SU-DHL-6 (cell line): ENCODE results near the gene ACBD4.

Source experiments
- H2AFZ ChIP-seq: fragments of 200-600 bp; sonication (generic); 2 replicates; pipeline ENCODE4 v1.6.1; 2014; ENCODE audit warnings: low read depth, mild to moderate bottlenecking, moderate library complexity, mixed read lengths, antibody characterized with exemption, low read length; ENCODE audit not compliant: severe bottlenecking
- H3F3A ChIP-seq: fragments of 200-600 bp; shearing (Covaris generic); 2 replicates; pipeline ENCODE4 v1.6.0; 2016; ENCODE audit warnings: antibody characterized with exemption, mild to moderate bottlenecking; ENCODE audit not compliant: insufficient read depth
- H3K27ac ChIP-seq: fragments of 200-600 bp; sonication (generic); 2 replicates; pipeline ENCODE4 v1.5.1; 2016; ENCODE audit warnings: low read depth, mild to moderate bottlenecking, low read length, moderate library complexity, mixed read lengths
- H3K27me3 ChIP-seq: fragments of 200-600 bp; sonication (generic), shearing (Covaris generic); 2 replicates; pipeline ENCODE4 v1.6.0; 2014; ENCODE audit warnings: mild to moderate bottlenecking, low read length
- H3K36me3 ChIP-seq: fragments of 200-600 bp; sonication (generic); 2 replicates; pipeline ENCODE4 v1.6.1; 2014; ENCODE audit warnings: mild to moderate bottlenecking, low read length, mixed read lengths
- H3K4me2 ChIP-seq: fragments of 300-600, 200-600 bp; shearing (Covaris generic), sonication (generic); 2 replicates; pipeline ENCODE4 v1.6.0; 2014; ENCODE audit warnings: low read length, low read depth, mild to moderate bottlenecking; ENCODE audit not compliant: poor library complexity, severe bottlenecking
- H3K4me3 ChIP-seq: fragments of 200-600 bp; sonication (generic); 2 replicates; pipeline ENCODE4 v1.5.1; 2014; ENCODE audit warnings: antibody characterized with exemption, low read length, mild to moderate bottlenecking, mixed read lengths; ENCODE audit not compliant: insufficient read depth, poor library complexity, severe bottlenecking
- H3K79me2 ChIP-seq: fragments of 200-600 bp; sonication (generic); 2 replicates; pipeline ENCODE4 v1.6.1; 2014; ENCODE audit warnings: mild to moderate bottlenecking, low read length, moderate library complexity; ENCODE audit not compliant: insufficient read depth
- H3K9ac ChIP-seq: fragments of 200-600 bp; sonication (generic); 2 replicates; pipeline ENCODE4 v1.7.0; 2014; ENCODE audit warnings: mild to moderate bottlenecking, low read length
- H3K9me2 ChIP-seq: fragments of 200-600 bp; sonication (generic); replicated peaks from 2 replicates; pipeline ENCODE4 v1.6.1; 2014; ENCODE audit warnings: low read length; ENCODE audit not compliant: insufficient read depth
- H3K9me3 ChIP-seq: fragments of 200-600 bp; sonication (generic); 2 replicates; pipeline ENCODE4 v1.6.1; 2014; ENCODE audit warnings: low read length, mixed read lengths; ENCODE audit not compliant: insufficient read depth
- H4K20me1 ChIP-seq: fragments of 200-600 bp; sonication (generic); 2 replicates; pipeline ENCODE4 v1.6.1; 2014; ENCODE audit warnings: low read depth, mild to moderate bottlenecking, antibody characterized with exemption, low read length, moderate library complexity, mixed read lengths
- EZH2phosphoT487 ChIP-seq: fragments of 200-600 bp; sonication (generic), shearing (Covaris generic); conservative IDR thresholded peaks from 2 replicates; pipeline ENCODE4 v1.6.1; 2018; ENCODE audit warnings: mild to moderate bottlenecking, antibody characterized with exemption, low read length, moderate library complexity, mixed read lengths
- TF ChIP-seq, protein P1 (sequence below): fragments of 200-600 bp; sonication (generic); IDR thresholded peaks from one replicate; pipeline ENCODE4 v1.5.1; 2017; ENCODE audit warnings: antibody characterized with exemption, mild to moderate bottlenecking, low read length, moderate library complexity; ENCODE audit not compliant: insufficient read depth, poor library complexity, severe bottlenecking

ACBD4 gene

DNA sequence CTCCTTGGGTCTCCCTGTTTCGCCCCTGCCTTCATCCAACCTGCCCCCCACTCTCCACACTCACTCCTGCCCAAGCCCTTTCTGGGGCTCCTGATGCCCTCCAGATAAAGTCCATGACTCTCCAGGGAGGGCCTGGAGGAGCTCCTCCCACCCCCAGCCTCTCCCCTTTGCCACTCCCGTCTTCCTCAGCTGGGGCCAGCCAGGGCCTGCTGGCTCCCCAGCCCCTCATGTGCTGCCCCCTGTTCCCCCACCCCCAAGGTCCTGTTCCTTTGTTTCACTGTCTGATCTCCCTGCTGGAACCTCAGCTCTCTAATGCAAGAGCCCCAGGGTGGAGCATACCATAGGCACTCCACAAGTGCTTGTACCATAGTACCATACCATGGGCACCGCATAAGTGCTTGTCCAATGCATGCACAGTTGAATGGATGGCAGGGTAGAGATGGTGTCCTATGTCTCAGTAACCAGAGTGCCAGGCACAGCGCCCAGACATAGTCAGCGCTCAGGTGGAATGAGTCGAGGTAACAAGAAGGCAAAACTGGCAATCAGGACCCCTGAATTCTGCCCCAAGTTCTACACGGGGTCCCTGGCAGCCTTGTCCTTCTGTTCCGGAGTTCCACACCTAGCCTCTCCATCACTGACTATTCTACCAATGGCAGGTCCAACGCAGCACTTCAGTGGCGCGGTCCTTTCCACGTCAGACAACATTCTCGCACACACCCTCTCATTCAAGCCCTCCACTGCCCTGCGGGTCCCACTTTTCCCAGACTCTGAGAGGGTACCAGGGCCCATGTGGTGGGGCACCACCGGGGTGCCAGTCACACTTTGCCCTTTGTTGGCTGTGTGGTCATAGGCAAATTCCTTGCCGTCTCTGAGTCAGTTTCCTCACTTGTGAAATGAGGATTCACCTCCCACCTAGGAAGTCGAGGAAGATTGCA is 4.5 kb upstream of the ACBD4 start:
- no peak overlapping the region for H3K9ac ChIP-seq
- no peak overlapping the region for H3K4me2 ChIP-seq
- no peaks in the 10 kb centered on the region for H3K9me2 ChIP-seq
- peaks cover 4% of the 10 kb centered on the region; the same call in 1 of the 2 replicates for H3F3A ChIP-seq
- H3K4me3 ChIP-seq, result no peak overlapping the region
- no peaks in the 10 kb centered on the region for H3K27me3 ChIP-seq
- no peaks in the 10 kb centered on the region for H4K20me1 ChIP-seq
- no peaks in the 10 kb centered on the region for H3K79me2 ChIP-seq
- no peak overlapping the region for H2AFZ ChIP-seq
- no peaks in the 10 kb centered on the region for H3K36me3 ChIP-seq
- no peaks in the 10 kb centered on the region for H3K9me3 ChIP-seq
- no peak for TF ChIP-seq EZH2phosphoT487
- TF ChIP-seq, protein P1, sequence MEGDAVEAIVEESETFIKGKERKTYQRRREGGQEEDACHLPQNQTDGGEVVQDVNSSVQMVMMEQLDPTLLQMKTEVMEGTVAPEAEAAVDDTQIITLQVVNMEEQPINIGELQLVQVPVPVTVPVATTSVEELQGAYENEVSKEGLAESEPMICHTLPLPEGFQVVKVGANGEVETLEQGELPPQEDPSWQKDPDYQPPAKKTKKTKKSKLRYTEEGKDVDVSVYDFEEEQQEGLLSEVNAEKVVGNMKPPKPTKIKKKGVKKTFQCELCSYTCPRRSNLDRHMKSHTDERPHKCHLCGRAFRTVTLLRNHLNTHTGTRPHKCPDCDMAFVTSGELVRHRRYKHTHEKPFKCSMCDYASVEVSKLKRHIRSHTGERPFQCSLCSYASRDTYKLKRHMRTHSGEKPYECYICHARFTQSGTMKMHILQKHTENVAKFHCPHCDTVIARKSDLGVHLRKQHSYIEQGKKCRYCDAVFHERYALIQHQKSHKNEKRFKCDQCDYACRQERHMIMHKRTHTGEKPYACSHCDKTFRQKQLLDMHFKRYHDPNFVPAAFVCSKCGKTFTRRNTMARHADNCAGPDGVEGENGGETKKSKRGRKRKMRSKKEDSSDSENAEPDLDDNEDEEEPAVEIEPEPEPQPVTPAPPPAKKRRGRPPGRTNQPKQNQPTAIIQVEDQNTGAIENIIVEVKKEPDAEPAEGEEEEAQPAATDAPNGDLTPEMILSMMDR, result no peak
- H3K27ac ChIP-seq, result no peak overlapping the region

DNA sequence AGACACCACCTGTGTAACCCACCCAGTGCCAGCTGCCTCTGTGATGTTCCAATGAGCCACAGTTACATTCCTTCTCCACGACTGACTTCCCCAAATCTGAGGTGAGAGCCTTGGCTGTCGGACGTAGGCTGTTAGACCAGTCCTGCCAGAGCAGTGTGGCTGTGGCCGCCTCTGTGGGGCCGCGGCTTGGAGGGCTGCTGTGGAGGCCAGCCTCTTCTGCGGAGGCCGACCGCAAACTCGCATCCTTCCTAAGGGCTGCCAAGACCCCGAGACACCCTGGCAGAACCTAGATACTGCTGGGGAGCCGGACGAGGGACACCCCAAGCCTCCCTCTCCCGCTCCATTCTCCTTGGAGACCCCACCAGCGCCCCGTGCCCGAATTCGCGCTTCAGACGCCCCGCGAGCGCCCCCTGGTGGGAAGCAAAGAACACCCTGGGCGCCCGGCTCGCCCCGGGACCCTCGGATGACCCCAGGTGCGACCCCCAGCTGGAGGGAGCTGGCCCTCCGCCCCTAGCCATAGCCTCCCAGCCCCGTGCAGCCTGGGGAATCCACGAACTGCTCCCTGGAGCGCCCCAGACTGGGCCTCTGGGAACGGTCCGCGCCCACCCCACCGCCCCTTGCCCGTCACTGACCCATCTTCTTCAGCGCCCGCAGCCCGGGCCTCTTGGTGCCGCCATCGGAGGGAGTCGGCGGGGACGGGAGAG is 3.7 kb upstream of the ACBD4 start:
- peak overlapping the region; percentile 61 for H3K9ac ChIP-seq
- H3K9me2 ChIP-seq, result no peaks in the 10 kb centered on the region
- peaks cover 4% of the 10 kb centered on the region; the same call in 1 of the 2 replicates for H3F3A ChIP-seq
- H3K79me2 ChIP-seq, result no peaks in the 10 kb centered on the region
- no peak overlapping the region for H3K27ac ChIP-seq
- no peaks in the 10 kb centered on the region for H3K27me3 ChIP-seq
- H3K4me3 ChIP-seq, result peak overlapping the region; percentile 63
- H3K4me2 ChIP-seq, result peak overlapping the region; percentile 69
- no peak overlapping the region for H2AFZ ChIP-seq
- TF ChIP-seq, protein P1, result peak; percentile 86
- TF ChIP-seq EZH2phosphoT487, result no peak
- no peaks in the 10 kb centered on the region for H4K20me1 ChIP-seq
- H3K9me3 ChIP-seq, result no peaks in the 10 kb centered on the region
- no peaks in the 10 kb centered on the region for H3K36me3 ChIP-seq

DNA sequence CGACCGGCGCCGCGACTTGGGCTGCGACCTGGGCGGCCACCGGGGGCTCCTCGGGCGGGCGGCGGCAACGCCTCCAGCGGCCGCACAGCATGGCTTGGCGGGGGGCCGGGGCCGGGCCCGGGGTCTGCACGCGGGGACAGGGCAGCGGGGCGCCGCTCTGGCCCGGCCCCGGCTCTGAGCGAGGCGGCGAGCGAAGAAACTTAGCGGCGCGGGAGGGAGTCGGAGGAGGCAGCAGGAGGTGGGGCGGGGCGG is 3.2 kb upstream of the ACBD4 start, which contains the start of gene PLCD3:
Gene PLCD3, minus strand, starts transcription at position 196 of the 252 bp plus-strand sequence. Its CDS starts 105 bp downstream, at position 91.
- peaks cover 4% of the 10 kb centered on the region; the same call in 1 of the 2 replicates for H3F3A ChIP-seq
- H3K9ac ChIP-seq, result peak within 1 kb of the TSS; percentile 61
- no peaks in the 10 kb centered on the region for H3K9me3 ChIP-seq
- peak within 1 kb of the TSS; percentile 63 for H3K4me3 ChIP-seq
- H4K20me1 ChIP-seq, result no peaks in the 10 kb centered on the region
- no peak for TF ChIP-seq EZH2phosphoT487
- TF ChIP-seq, protein P1, result no peak
- H2AFZ ChIP-seq, result peak within 1 kb of the TSS; percentile 95
- H3K4me2 ChIP-seq, result peak within 1 kb of the TSS; percentile 83
- H3K79me2 ChIP-seq, result no peaks in the 10 kb centered on the region
- H3K27me3 ChIP-seq, result no peaks in the 10 kb centered on the region
- H3K36me3 ChIP-seq, result no peaks in the 10 kb centered on the region
- H3K9me2 ChIP-seq, result no peaks in the 10 kb centered on the region
- H3K27ac ChIP-seq, result peak within 1 kb of the TSS; percentile 54
